ENCODE measurements around the gene MRPS31. TPM values are rescaled to one million over a fixed set of nuclear protein-coding genes. Genes with fewer than 3 reads are reported as not detected.
A peak's percentile ranks its signal among the peaks of the same experiment; 100 is the strongest.

MRPS31 gene
- total RNA-seq, 4 donors from 2014 or later: 12.2 to 24.3 (median 22.1) TPM

GRCh38 chr13:40796649-40797048, 25.7 kb upstream of the MRPS31 start:
- Histone ChIP-seq H3K27me3 (no peaks in the 10 kb centered on the region), H3K9me3 (no peaks in the 10 kb centered on the region), H3K4me3 (no peak overlapping the region), H3K4me1 (no peaks in the 10 kb centered on the region), H3K27ac (no peak overlapping the region), H3K36me3 (peaks cover 0 to 80% (median 3%) of the 10 kb centered on the region in 3 donors)
- TF ChIP-seq EP300 (IDR thresholded peaks at IDR 0.05) (no peak), POLR2A (IDR thresholded peaks at IDR 0.05) (no peak), CTCF (IDR thresholded peaks at IDR 0.05) (no peak)
- no peak for DNase-seq (ENCODE audit: low spot score in 2 of 2)
- 89 to 93% methylated on average over 6 of the region's 6 CpGs for WGBS, 2 donors

- TF ChIP-seq CTCF (IDR thresholded peaks at IDR 0.05): no peak
- no peak for TF ChIP-seq POLR2A (IDR thresholded peaks at IDR 0.05)
- TF ChIP-seq EP300 (IDR thresholded peaks at IDR 0.05): no peak
- DNase-seq (ENCODE audit: low spot score in 2 of 2): no peak
- Histone ChIP-seq H3K4me1 (peaks cover 0 to 10% (median 0%) of the 10 kb centered on the region in 4 donors), H3K27ac (peak overlapping the region in 1 of 4 donors; percentile 12), H3K4me3 (no peak overlapping the region), H3K27me3 (no peaks in the 10 kb centered on the region), H3K9me3 (no peaks in the 10 kb centered on the region), H3K36me3 (peaks cover 0 to 61% (median 0%) of the 10 kb centered on the region in 3 donors)
- 77 to 82% methylated on average over 12 to 13 of the region's 13 CpGs for WGBS, 2 donors
These were observed 23.7 kb upstream of the MRPS31 start for GRCh38 chr13:40794414-40795368.

GRCh38 chr13:40793339-40793738, 22.3 kb upstream of the MRPS31 start:
- Histone ChIP-seq H3K4me1 (peaks cover 0 to 10% (median 0%) of the 10 kb centered on the region in 4 donors), H3K36me3 (peaks cover 0 to 47% (median 0%) of the 10 kb centered on the region in 3 donors), H3K9me3 (no peaks in the 10 kb centered on the region), H3K4me3 (no peak overlapping the region), H3K27ac (no peak overlapping the region), H3K27me3 (no peaks in the 10 kb centered on the region)
- no peak for TF ChIP-seq POLR2A (IDR thresholded peaks at IDR 0.05)
- TF ChIP-seq CTCF (IDR thresholded peaks at IDR 0.05): no peak
- no peak for TF ChIP-seq EP300 (IDR thresholded peaks at IDR 0.05)
- 86 to 99% methylated on average over 3 of the region's 3 CpGs for WGBS, 2 donors
- DNase-seq (ENCODE audit: low spot score in 2 of 2): no peak

GRCh38 chr13:40792284-40793051, 21.5 kb upstream of the MRPS31 start:
- no peaks in the 10 kb centered on the region for H3K9me3 ChIP-seq
- peaks cover 0 to 10% (median 0%) of the 10 kb centered on the region in 4 donors for H3K4me1 ChIP-seq
- 88 to 90% methylated on average over 10 of the region's 10 CpGs for WGBS, 2 donors
- no peaks in the 10 kb centered on the region for H3K27me3 ChIP-seq
- peaks cover 0 to 41% (median 0%) of the 10 kb centered on the region in 3 donors for H3K36me3 ChIP-seq
- no peak overlapping the region for H3K27ac ChIP-seq
- H3K4me3 ChIP-seq: no peak overlapping the region
- no peak for DNase-seq (ENCODE audit: low spot score in 2 of 2)
- TF ChIP-seq CTCF (IDR thresholded peaks at IDR 0.05) (no peak), POLR2A (IDR thresholded peaks at IDR 0.05) (no peak), EP300 (IDR thresholded peaks at IDR 0.05) (no peak)

Data from tibial nerve (tissue), 4 donors.